Hematopoietic multipotent progenitor cell treated with erythropoietin and hydrocortisone succinate and interleukin-3 and kit ligand, for 17 days (in vitro differentiated cells): ENCODE results near the gene PTPRU.
"Not testable (repeated sequence)": the region's sequence is repeated elsewhere in the genome, so short reads cannot be mapped to it uniquely, and the experiment has no call there.

Source experiments
- DNase-seq: peaks from one replicate; pipeline ENCODE4 v3.0.0-alpha.2; 2015; ENCODE audit warnings: low spot score

PTPRU gene

GRCh38 chr1:29222260-29222659 is 14.1 kb upstream of the PTPRU start:
- DNase-seq = not testable (repeated sequence)

GRCh38 chr1:29222686-29223085 is 13.6 kb upstream of the PTPRU start:
- no peak for DNase-seq

DNA sequence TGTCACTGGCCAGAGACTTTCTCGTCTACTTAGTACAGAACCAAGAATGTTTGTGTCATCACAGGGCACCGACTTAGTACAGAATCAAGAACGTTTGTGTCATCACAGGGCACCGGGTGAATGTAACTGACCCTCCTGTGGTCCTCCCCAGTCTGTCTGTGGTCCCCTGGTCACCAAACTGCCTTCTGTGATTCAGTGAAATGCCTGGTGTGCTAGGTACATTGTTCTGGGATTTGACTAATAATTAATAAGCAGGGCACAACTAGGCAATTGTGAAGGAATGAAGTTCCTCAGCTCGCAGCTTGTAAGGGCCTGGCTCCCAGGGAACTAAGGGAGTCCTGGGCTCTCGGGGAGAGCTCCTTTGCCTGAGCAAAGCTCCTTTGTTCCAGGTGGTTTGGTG is 12.8 kb upstream of the PTPRU start:
- no peak for DNase-seq

- no peak for DNase-seq
Measured at GRCh38 chr1:29224356-29224837, 11.9 kb upstream of the PTPRU start.

DNA sequence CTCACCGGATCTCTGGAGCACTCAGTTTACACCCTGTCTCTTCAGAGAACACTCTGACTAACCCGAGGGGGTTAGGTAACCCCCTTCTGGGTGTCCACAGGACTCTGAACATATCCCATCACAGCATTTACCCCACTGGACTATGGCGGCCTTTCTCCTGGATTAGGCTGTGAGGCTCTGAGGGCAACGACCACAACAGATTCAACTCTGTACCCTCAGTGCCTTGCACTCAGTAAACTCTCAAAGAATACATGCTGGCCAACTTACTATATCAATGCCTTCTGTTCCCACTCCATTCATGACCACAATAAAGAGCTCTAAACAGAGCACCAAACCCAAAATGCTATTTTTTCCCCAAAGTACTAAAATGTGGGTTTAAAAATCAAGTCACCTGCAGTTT is 11.0 kb upstream of the PTPRU start:
- no peak for DNase-seq

- DNase-seq = no peak
Measured at GRCh38 chr1:29227511-29227910, 8.8 kb upstream of the PTPRU start.

DNA sequence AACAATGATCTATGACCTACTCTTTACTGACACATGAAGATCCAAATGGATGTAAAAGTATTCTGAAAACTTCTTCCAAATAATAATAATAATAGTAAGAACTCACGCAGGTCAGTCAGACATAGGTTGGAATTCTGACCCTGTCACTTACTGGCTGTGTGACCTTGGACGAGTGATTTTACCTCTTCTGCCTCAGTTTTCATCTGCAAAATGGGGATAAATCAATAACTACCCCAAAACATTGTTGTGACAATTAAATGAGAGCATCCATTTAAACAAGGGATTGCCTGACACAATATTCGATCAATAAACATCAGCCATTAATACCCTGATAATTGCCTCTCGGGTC is 6.1 kb upstream of the PTPRU start:
- peak; percentile 9 for DNase-seq

DNA sequence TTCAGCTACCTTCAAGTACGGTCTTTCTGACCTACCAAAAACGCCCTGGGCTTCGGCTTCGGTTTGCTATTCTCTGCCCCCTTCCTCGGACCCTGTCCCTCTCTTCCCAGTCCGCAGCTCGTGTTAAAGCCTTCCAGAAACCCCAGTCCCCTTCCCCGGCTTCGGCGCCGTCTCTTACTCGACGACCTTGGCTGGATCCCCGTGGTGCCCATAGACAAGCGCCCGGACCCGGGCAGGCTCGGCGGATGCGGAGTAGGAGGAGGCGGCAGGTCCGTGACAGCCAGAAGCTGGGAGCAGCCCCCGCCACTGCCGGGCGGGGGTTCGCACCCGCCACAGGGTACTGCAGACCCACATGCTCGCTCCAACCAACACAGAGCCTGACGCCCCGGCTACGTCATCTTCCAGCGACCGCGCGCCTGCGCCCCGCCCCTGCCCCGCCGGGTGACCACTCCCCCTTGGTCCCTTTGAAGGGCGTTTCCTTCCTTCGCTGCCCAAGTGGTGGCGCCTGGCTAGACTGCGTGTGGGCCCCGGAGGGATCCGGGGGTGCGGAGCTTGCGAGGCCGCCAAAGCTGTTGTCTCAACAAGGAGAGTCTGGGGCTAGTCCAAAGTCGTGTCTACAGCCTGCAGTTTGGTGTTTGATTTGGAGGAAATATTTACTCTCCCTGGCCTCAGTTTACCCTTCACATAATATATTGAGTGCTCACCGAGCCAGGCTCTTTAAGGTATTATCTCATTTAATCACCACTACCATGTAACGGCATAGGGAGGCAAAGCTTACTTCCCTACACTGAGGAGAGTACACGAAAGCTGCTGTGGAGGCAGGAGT is 5.6 kb upstream of the PTPRU start, which contains the start of gene MECR:
Gene MECR, minus strand, starts transcription at position 382 of the 826 bp plus-strand sequence. Its CDS starts 28 bp downstream, at position 354.
- peak; percentile 91 for DNase-seq

GRCh38 chr1:29232387-29232786 is 3.9 kb upstream of the PTPRU start:
- no peak for DNase-seq

DNA sequence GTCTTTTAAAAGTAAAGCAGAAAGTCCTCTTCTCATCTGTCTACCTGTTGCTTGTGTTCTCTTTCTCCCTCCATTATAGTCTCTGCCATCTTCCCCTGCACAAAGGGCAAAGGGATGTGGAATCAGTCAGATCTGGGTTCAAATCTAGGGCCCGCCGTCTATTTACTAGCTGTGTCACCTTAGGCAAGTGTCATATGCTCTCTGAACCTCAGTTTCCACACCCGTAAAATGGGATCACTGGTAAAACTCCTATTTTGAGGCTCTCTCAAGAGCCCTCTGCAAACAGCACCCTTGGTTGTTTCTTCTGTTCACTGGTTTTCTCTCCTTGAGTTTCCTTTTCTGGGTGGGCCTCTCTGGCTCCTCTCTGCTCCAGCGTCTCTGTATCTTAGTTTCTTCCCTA is 2.6 kb upstream of the PTPRU start:
- no peak for DNase-seq

- DNase-seq = no peak
Measured at GRCh38 chr1:29234471-29234870, 1.9 kb upstream of the PTPRU start.

DNA sequence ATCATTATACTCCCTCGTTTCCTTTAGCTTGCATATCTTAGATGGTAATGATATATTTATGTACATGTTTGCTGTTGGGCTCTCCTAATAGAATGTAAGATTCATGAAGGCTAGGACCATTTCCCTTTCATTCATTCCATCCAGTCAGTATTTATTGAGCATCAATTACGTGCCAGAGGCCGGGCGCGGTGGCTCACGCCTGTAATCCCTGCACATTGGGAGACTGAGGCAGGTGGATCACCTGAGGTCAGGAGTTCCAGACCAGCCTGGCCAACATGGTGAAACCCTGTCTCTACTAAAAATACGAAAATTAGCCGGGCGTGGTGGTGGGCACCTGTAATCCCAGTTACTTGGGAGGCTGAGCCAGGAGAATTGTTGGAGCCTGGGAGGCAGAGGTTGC is 1.4 kb upstream of the PTPRU start:
- DNase-seq = not testable (repeated sequence)

GRCh38 chr1:29236712-29237128 is 398 bp downstream of the PTPRU start:
- no peak for DNase-seq

DNA sequence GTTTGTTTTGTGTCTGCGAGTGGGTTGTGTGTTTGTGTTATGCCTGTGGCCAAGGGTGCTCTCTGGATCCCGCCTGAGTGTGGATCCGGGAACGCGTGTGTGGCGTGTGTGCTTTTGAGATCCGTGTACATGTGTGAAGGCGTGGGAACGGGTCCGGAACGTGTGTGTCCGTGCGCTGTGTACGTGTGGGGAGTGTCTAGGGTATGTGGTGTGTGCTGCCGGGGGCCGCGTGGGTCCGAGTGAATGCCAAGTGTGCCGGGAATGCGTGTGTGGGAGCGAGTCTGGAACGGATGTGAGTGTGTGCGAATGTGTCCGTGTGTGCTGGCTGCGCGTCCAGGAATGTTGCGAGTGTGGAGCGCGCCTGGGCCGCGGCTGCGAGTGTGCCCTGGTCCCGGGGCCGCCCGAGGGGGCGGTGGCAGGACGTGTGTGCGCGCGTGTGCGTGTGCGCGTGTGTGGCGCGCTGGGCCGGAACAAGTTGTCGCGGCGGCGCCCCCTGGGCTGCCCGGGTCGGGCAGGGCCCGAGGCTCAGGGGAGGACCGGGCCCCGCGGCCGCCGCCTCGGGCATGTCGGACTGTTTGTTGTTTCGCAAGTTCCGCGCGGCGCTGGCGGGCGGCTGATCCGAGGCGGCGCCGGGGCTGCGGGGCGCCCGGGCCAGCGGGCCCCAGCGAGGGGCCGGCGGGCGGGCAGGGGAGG is 953 bp downstream of the PTPRU start:
- no peak for DNase-seq

GRCh38 chr1:29237852-29238619 is 1.7 kb downstream of the PTPRU start:
- no peak for DNase-seq

DNA sequence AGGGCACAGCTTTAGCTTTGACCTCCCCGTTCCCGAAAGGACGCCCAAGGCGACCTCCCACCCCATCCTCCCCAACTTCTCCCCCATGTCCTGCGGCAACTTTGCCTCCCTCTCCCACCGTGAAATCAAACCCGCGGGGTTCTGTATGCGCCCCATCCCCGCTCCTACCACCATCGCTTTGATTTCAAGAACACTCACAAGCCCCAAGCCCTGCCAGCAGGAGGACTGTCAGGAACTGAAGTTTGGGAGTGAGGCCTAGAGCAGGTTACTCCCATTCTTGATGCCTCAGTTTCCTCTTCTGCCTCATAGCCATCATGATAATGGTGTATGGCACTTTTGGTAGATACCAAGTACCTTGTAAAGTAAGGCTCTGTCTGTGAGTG is 2.3 kb downstream of the PTPRU start:
- no peak for DNase-seq

GRCh38 chr1:29239142-29239541 is 2.8 kb downstream of the PTPRU start:
- DNase-seq = no peak

GRCh38 chr1:29240400-29240837 is 4.1 kb downstream of the PTPRU start:
- DNase-seq = no peak

DNA sequence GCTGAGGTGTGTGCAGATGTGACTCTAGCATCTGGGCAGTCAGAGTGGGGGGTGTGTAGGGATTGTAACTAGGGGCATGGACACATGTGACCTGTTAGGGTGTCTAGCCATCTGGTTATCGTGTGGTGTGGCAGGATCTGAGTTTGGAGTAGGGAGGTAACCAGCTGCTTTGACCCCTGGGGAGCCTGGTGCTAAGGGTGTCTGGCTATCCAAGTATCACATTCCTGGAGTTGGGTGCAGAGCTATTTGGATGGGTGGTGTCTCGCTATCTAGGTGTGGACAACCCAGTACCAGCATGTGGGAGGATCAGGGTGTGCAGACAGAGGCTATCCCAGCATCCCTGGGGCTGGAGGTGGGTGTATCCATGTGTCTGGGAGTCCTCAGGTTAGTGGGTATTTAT is 4.7 kb downstream of the PTPRU start:
- DNase-seq = no peak

DNA sequence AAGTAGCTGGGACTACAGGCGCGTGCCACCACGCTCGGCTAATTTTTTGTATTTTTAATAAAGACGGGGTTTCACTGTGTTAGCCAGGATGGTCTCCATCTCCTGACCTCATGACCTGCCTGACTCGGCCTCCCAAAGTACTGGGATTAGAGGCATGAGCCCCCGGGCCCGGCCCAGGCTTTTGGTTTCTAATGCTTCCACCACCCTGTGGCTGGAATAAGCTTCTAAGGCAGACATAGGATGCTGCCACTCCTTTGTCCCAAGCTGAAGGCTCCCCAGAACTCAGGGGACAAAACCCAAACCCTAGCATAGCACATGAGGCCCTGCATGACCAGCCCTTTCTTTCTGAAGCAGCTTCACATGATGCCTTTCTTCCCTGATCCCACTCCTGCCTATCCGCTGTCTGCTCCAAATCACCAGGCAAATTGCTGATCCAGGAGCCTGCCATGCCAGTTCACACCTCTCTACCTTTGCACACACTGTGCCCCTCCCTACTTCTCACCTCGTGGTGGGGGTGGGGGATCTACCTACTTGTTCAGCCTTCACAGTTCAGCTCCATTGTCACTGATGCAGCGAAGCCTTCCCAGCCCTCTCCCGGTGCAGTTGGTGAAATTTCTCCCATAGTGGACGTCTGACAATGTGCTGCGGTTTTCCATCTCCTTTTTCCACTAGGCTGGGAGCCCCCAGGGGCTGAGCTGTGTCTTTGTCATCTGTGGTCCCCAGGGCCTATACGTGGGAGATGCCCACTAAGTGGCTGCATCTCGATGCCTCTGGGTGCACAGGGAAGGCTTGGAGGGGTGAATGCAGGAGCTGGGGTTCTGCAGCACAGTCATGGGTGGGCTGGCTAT is 6.9 kb downstream of the PTPRU start:
- DNase-seq = no peak

GRCh38 chr1:29243871-29244200 is 7.5 kb downstream of the PTPRU start:
- no peak for DNase-seq

DNA sequence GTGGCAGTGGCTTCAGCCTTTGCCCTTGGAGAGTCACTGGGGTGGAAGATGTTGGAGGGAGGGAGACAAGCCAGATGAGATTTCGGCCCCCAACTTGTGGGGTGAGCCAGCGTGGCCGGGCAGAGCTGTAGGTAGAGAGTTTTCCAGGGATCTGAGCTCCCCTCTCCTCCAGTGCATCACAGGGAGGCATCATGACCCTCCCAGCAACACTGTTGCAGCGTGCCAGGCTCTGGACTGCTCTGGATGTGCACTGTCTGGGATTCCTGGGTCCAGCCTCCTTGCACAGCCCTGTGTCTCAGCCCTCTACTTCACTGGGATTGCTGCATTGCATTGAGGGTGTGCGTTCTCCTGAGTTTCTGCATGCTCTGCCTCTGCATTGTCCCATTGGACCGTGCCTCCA is 8.9 kb downstream of the PTPRU start:
- no peak for DNase-seq
